Type B pancreatic cell (in vitro differentiated cells): ENCODE results near the gene SCEL. TPM values are rescaled to one million over a fixed set of nuclear protein-coding genes. Genes with fewer than 3 reads are reported as not detected.

Source experiments
- DNase-seq: peaks from one replicate; pipeline ENCODE4 v3.0.0; 2021; ENCODE audit warnings: mixed read lengths; ENCODE audit not compliant: unreplicated experiment; ENCODE audit errors: extremely low spot score
- H3K27ac Mint-ChIP-seq: 2 replicates; pipeline ENCODE4 v1.8.0; 2021; ENCODE audit warnings: mild to moderate bottlenecking, mixed read lengths
- H3K27me3 Mint-ChIP-seq: 2 replicates; pipeline ENCODE4 v1.8.0; 2021; ENCODE audit warnings: mixed read lengths
- H3K36me3 Mint-ChIP-seq: 2 replicates; pipeline ENCODE4 v1.8.0; 2021; ENCODE audit warnings: mixed read lengths
- H3K4me1 Mint-ChIP-seq: one replicate; pipeline ENCODE4 v1.8.0; 2021; ENCODE audit warnings: mixed read lengths; ENCODE audit not compliant: unreplicated experiment
- H3K4me3 Mint-ChIP-seq: 2 replicates; pipeline ENCODE4 v1.8.0; 2021; ENCODE audit warnings: mild to moderate bottlenecking, mixed read lengths
- H3K9me3 Mint-ChIP-seq: 2 replicates; pipeline ENCODE4 v1.8.0; 2021; ENCODE audit warnings: mixed read lengths
- long read RNA-seq: library from polyadenylated mRNA; unstranded; transcript quantifications from one replicate; pipeline ENCODE4 v2.0.0, GENCODE V29; 2020
- total RNA-seq: library from RNA; stranded (reverse); gene quantifications from 2 replicates; pipeline ENCODE4 v1.2.1, GENCODE V29; 2021; ENCODE audit warnings: low replicate concordance
- TF ChIP-seq, protein P1 (sequence below): fragments of 200-600 bp; sonication (generic); conservative IDR thresholded peaks from 2 replicates; pipeline ENCODE4 v1.5.0; 2021; ENCODE audit warnings: antibody characterized with exemption, mild to moderate bottlenecking

SCEL gene, protein sequence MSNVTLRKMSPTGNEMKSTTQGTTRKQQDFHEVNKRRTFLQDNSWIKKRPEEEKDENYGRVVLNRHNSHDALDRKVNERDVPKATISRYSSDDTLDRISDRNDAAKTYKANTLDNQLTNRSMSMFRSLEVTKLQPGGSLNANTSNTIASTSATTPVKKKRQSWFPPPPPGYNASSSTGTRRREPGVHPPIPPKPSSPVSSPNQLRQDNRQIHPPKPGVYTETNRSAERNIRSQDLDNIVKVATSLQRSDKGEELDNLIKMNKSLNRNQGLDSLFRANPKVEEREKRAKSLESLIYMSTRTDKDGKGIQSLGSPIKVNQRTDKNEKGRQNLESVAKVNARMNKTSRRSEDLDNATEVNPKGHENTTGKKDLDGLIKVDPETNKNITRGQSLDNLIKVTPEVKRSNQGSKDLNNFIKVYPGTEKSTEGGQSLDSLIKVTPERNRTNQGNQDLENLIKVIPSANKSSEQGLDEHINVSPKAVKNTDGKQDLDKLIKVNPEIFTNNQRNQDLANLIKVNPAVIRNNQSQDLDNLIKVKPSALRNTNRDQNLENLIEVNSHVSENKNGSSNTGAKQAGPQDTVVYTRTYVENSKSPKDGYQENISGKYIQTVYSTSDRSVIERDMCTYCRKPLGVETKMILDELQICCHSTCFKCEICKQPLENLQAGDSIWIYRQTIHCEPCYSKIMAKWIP
- total RNA-seq, result 102 and 382 TPM in 2 replicates
- long read RNA-seq, transcript SCEL-201 (33 exons, 2,386 nt), result major isoform, 223 of 1,774 reads
- long read RNA-seq, transcript SCEL-202 (32 exons, 3,081 nt), result minor isoform, 114 of 1,774 reads
- long read RNA-seq, partial matches to known transcripts, result 576 of 1,774 reads
- long read RNA-seq, other reads (novel, unspliced or antisense), result 857 of 1,774 reads

DNA sequence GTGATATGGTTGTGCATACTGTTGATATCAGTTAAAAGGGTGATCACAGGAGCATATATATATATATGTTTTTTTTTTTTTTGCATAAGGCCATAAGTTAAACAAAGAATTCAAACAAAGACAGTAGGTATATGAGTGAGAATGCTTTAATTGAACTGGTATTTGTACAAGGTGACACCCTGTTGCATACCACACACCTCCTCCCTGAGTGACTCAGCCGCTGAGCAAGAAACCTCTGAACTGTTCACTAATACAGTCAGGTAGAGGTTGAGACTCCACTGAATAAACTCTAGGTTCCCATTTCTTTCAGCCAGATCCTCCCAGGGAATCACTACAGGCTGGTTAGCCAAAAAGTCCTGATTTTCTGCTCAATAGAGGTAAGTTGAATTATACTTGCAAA lies at the start of gene SCEL:
TSS of gene SCEL (plus strand) at position 259 of the 400 bp plus-strand sequence. CDS start 20,170 bp downstream, outside the sequence.
- no peak for DNase-seq
- no peaks in the 10 kb centered on the region for H3K9me3 Mint-ChIP-seq
- H3K36me3 Mint-ChIP-seq, result peaks cover 3% of the 10 kb centered on the region
- peaks cover 9% of the 10 kb centered on the region for H3K4me1 Mint-ChIP-seq
- peak within 1 kb of the TSS; percentile 87 for H3K4me3 Mint-ChIP-seq
- no peaks in the 10 kb centered on the region for H3K27me3 Mint-ChIP-seq
- TF ChIP-seq, protein P1, sequence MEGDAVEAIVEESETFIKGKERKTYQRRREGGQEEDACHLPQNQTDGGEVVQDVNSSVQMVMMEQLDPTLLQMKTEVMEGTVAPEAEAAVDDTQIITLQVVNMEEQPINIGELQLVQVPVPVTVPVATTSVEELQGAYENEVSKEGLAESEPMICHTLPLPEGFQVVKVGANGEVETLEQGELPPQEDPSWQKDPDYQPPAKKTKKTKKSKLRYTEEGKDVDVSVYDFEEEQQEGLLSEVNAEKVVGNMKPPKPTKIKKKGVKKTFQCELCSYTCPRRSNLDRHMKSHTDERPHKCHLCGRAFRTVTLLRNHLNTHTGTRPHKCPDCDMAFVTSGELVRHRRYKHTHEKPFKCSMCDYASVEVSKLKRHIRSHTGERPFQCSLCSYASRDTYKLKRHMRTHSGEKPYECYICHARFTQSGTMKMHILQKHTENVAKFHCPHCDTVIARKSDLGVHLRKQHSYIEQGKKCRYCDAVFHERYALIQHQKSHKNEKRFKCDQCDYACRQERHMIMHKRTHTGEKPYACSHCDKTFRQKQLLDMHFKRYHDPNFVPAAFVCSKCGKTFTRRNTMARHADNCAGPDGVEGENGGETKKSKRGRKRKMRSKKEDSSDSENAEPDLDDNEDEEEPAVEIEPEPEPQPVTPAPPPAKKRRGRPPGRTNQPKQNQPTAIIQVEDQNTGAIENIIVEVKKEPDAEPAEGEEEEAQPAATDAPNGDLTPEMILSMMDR, result no peak
- peak within 1 kb of the TSS; percentile 90 for H3K27ac Mint-ChIP-seq

DNA sequence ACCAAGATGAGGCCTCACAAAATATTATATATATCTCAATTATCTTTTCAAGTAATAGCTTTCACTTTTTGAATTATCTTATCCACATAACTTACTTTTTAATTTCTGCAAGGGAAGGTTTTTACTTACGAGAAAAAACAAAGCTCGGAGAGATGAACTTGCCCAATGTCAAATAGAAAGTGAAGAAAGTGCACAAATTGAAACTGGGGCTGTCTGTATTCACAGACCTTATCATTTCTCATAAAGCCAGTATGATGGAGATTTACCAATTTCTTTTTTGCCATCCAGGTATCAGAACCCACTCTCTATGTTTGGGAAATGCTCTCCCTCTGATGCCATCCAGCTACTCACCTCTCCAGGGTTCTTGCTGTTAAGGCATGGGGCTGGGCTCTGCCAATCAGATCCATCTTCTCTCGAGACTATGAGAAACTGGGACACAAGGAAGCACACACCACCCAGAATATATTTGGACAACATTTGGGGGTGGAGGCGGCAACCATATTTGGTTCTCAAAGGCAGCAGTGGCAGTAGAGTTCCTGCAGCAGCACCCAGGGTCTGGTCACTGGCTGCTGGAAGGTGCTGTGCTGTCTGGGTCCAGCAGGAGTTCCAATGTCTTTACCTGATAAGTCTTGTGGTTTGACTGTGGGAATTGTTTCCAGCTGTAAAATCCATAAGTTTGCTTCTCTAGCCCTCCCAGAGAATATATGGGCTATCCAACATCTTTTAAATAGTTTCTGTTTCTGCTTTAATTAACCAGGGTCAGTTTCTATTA lies 45.8 kb upstream of the SCEL start:
- H3K36me3 Mint-ChIP-seq, result no peaks in the 10 kb centered on the region
- DNase-seq, result no peak
- H3K27ac Mint-ChIP-seq, result no peak overlapping the region
- TF ChIP-seq, protein P1, result no peak
- no peak overlapping the region for H3K4me3 Mint-ChIP-seq
- no peaks in the 10 kb centered on the region for H3K27me3 Mint-ChIP-seq
- peaks cover 12% of the 10 kb centered on the region for H3K9me3 Mint-ChIP-seq
- peaks cover 3% of the 10 kb centered on the region for H3K4me1 Mint-ChIP-seq

DNA sequence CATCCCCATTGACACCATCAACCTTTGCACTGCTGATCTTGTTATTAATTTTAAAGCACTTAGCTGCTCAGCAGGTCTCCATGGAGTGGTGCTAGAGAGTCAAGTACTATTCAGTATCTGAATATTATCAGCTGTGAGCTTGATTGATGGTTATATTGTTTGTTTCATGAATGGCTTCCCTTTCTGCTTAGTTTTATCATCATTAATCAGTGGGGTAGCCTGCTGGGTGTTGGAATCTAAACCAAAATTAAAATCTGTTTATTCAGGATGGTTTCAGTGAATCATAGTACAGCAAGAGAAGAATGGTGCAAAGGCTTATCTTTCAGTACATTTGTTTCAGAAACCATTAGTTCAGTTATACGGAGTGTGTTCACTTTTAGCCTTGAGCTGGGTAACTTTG lies 42.5 kb upstream of the SCEL start:
- TF ChIP-seq, protein P1, result peak; percentile 61
- Mint-ChIP-seq H3K36me3 (no peaks in the 10 kb centered on the region), H3K27me3 (no peaks in the 10 kb centered on the region), H3K4me1 (peaks cover 3% of the 10 kb centered on the region), H3K4me3 (peak overlapping the region; percentile 60), H3K9me3 (no peaks in the 10 kb centered on the region), H3K27ac (peak overlapping the region; percentile 64)
- DNase-seq, result no peak

DNA sequence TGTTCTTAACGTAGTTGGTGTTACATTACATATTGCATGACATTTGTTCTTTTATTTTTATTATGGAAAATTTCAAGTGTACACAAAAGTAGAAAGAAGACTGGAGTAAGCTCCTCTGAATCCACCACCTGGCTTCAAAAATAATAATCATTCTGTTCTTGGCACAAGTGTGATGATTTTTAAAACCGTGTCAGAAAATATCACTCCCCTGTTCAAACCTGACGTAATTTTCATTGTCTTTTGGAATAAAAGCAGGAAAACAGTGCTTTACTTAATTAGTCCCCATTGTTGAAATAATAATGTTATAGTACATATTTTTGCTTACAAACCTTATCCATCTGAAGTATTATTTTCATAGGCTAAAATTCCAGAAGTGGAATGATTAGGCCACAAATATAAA lies 41.3 kb upstream of the SCEL start:
- Mint-ChIP-seq H3K9me3 (no peaks in the 10 kb centered on the region), H3K4me3 (no peak overlapping the region), H3K4me1 (peaks cover 3% of the 10 kb centered on the region), H3K36me3 (no peaks in the 10 kb centered on the region), H3K27me3 (no peaks in the 10 kb centered on the region), H3K27ac (no peak overlapping the region)
- no peak for DNase-seq
- TF ChIP-seq, protein P1, result no peak

DNA sequence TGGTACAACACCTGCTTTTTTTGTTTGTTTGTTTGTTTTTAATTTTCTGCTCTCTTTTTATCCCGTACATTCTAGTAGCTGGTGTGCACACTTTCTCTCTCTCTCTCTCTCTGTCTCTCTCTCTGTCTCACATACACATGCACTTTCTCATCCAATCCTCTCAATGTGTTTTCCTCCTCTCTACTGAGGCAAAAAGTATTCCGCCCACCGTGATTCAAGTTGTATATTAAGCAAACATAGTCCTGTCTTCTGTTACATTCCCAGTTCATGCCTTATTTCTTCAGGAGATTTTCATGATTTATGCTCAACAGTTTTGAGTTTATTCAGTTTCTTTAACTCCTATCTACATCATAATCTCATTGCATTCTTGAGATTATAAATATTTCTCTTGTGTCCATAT lies 38.2 kb upstream of the SCEL start:
- no peaks in the 10 kb centered on the region for H3K36me3 Mint-ChIP-seq
- H3K9me3 Mint-ChIP-seq, result no peaks in the 10 kb centered on the region
- H3K4me1 Mint-ChIP-seq, result peaks cover 3% of the 10 kb centered on the region
- no peak overlapping the region for H3K27ac Mint-ChIP-seq
- no peak for DNase-seq
- H3K4me3 Mint-ChIP-seq, result no peak overlapping the region
- H3K27me3 Mint-ChIP-seq, result no peaks in the 10 kb centered on the region
- TF ChIP-seq, protein P1, result no peak
